ENCODE data around the gene TFF3.

DNA sequence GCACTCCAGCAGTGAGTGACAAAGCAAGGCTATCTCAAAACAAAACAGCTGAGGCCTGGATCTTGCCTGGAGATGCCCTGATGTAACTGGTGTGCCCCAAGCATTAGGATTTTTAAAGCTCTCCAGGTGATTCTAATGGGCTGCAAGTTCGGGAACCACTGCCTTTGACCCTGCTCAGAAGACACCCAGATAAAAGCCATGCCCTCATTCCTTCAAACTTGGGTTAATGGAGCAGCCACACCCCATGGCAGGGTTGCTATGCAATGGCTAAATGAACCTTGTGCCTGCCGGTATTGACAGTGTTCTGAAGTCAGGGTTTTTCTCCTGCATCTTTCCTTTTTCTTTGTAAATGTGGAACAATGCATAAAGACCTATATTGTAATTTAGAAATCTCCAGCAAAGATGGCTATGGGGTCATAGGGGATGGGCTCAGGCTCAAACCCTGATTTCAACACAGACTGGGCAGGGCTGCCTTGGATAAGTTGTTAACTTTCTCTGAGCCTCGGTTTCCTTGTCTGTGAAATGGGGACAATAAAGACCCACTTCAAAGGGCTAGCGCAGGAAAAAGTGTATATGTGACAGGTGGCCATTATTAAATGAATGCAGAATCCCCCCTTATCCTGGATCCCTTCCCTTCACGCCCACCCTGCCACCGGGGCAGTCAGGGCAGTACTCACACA, 453 bp downstream of the TFF3 start:
- no peak for TF ChIP-seq EZH2 (IDR thresholded peaks at IDR 0.05)
- TF ChIP-seq POLR2AphosphoS5 (IDR thresholded peaks at IDR 0.05; ENCODE audit: borderline replicate concordance, low read depth, low read length) = no peak
- no peak for TF ChIP-seq FOXP2 (optimal IDR thresholded peaks at IDR 0.05; ENCODE audit: control extremely low read depth, extremely low read length, insufficient read depth)

Data from SK-N-MC (cell line).